ENCODE measurements around the gene KLHL29.

- TF ChIP-seq POLR2A (IDR thresholded peaks at IDR 0.05; ENCODE audit: low read depth, low read length), result no peak
- TF ChIP-seq POLR2AphosphoS5 (IDR thresholded peaks at IDR 0.05; ENCODE audit: low read depth, low read length), result no peak
- no peak for TF ChIP-seq TAF1 (IDR thresholded peaks at IDR 0.05; ENCODE audit: borderline replicate concordance, low read depth, low read length)
Measured at GRCh38 chr2:23571085-23571484, 186.1 kb downstream of the KLHL29 start.
